ENCODE data around the gene SOCS3.

GRCh38 chr17:78396441-78397337 lies 36.8 kb upstream of the SOCS3 start:
- TF ChIP-seq CTCF (IDR thresholded peaks at IDR 0.05) = no peak
- no peak for TF ChIP-seq POLR2A (IDR thresholded peaks at IDR 0.05)

Data from Peyer's patch (tissue), 4 donors.